CD8-positive, alpha-beta memory T cell (primary cell): Measurements from ENCODE around the gene ZNG1E. TPM values are rescaled to one million over a fixed set of nuclear protein-coding genes. Genes with fewer than 3 reads are reported as not detected.
A peak's percentile ranks its signal among the peaks of the same experiment; 100 is the strongest.
"Not testable (repeated sequence)": the region's sequence is repeated elsewhere in the genome, so short reads cannot be mapped to it uniquely, and the experiment has no call there.

Source experiments
- CTCF ChIA-PET: fragments of 350-600 bp; sonication (Branson Sonifier 250); formaldehyde crosslinking; loops from one replicate; lab custom pipeline; 2021; ENCODE audit warnings: antibody characterized with exemption; lab: Charles Lee
- POLR2A ChIA-PET: fragments of 350-600 bp; sonication (Branson Sonifier 250); formaldehyde crosslinking; loops from one replicate; lab custom pipeline; 2021; ENCODE audit warnings: antibody characterized with exemption; lab: Charles Lee
- DNase-seq, 5 donors: peaks; one replicate each; pipeline versions ENCODE4 v3.0.0 to v3.0.0-alpha.2; 2020 to 2022; ENCODE audit warnings: mixed read lengths in 1 of 5
- H3K27ac ChIP-seq: one replicate; pipeline ENCODE4 v1.7.0; 2013; ENCODE audit warnings: low read depth, mild to moderate bottlenecking, low read length, moderate library complexity
- H3K27me3 ChIP-seq: 2 replicates; pipeline ENCODE4 v1.7.0; 2013; ENCODE audit warnings: low read length, mild to moderate bottlenecking; ENCODE audit not compliant: insufficient read depth, poor library complexity, severe bottlenecking
- H3K36me3 ChIP-seq: 2 replicates; pipeline ENCODE4 v1.7.0; 2013; ENCODE audit warnings: mild to moderate bottlenecking, low read length, moderate library complexity; ENCODE audit not compliant: insufficient read depth
- H3K4me1 ChIP-seq: 2 replicates; pipeline ENCODE4 v1.7.0; 2013; ENCODE audit warnings: mild to moderate bottlenecking, low read length, moderate library complexity; ENCODE audit not compliant: insufficient read depth
- H3K4me3 ChIP-seq: 2 replicates; pipeline ENCODE4 v1.7.0; 2013; ENCODE audit warnings: mild to moderate bottlenecking, low read length
- H3K9me3 ChIP-seq: 2 replicates; pipeline ENCODE4 v1.7.0; 2013; ENCODE audit warnings: mild to moderate bottlenecking, low read length
- H3K27ac Mint-ChIP-seq, 8 donors: one replicate each; pipeline ENCODE4 v1.8.0; 2020 to 2021; ENCODE audit warnings: mixed read lengths in 8 of 8, mild to moderate bottlenecking in 6 of 8, inconsistent platforms in 3 of 8, moderate library complexity in 3 of 8
- H3K27me3 Mint-ChIP-seq, 2 donors: one replicate each; pipeline ENCODE4 v1.8.0; 2020 to 2021; ENCODE audit warnings: mixed read lengths in 2 of 2, mild to moderate bottlenecking in 1 of 2, moderate library complexity in 1 of 2
- H3K36me3 Mint-ChIP-seq, 3 donors: one replicate each; pipeline ENCODE4 v1.8.0; 2020 to 2021; ENCODE audit warnings: mixed read lengths in 3 of 3, inconsistent platforms in 1 of 3, mild to moderate bottlenecking in 1 of 3
- H3K4me1 Mint-ChIP-seq, 3 donors: one replicate each; pipeline ENCODE4 v1.8.0; 2020 to 2021; ENCODE audit warnings: mixed read lengths in 3 of 3, inconsistent platforms in 1 of 3, mild to moderate bottlenecking in 1 of 3
- H3K4me3 Mint-ChIP-seq, 7 donors: one replicate each; pipeline ENCODE4 v1.8.0; 2020 to 2021; ENCODE audit warnings: mixed read lengths in 7 of 7, mild to moderate bottlenecking in 6 of 7, moderate library complexity in 4 of 7, inconsistent platforms in 2 of 7
- H3K9me3 Mint-ChIP-seq, 5 donors: one replicate each; pipeline ENCODE4 v1.8.0; 2020 to 2022; ENCODE audit warnings: mixed read lengths in 5 of 5, mild to moderate bottlenecking in 3 of 5, moderate library complexity in 2 of 5, inconsistent platforms in 1 of 5
- polyA plus RNA-seq: library from polyadenylated mRNA; unstranded; fragments of 300-500 nt; fragmentation: Illumina TruSeq; gene quantifications from one replicate; pipeline ENCODE4 v1.2.3, GENCODE V29; 2021
- total RNA-seq, 2 experiments: library from RNA; stranded (reverse); gene quantifications; one replicate each; pipeline ENCODE4 v1.2.3, GENCODE V29; 2021

ZNG1E gene
- total RNA-seq (10 to 100 TPM; 42.1 to 47.9 TPM), polyA plus RNA-seq (30.2 TPM)

DNA sequence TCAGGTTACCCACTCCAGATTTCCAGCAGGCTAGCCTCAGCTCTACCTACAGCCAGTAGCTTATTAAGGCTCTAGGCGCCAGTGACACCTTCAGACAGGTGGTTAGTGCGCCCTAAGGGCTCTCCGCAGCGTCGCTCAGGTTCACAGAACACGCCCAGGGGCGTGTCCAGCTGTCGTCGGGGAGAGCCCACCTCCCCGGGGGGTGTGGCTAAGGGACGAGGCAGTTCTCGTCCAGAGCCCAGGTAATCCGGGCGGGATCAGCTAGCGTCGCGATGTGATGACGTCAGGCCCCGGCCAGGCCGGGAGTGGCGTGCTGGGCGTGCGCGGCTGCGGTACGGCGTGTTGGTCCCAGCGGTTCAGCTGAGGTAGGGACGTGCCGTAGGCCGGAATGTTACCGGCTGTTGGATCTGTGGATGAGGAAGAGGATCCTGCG is at the start of gene ZNG1E:
Gene ZNG1E (plus strand): TSS at position 340 of the 433 bp plus-strand sequence. CDS start 49 bp downstream, at position 389.
- H3K9me3 Mint-ChIP-seq, H3K4me1 ChIP-seq, H3K9me3 ChIP-seq, H3K27me3 Mint-ChIP-seq, H3K4me3 ChIP-seq, CTCF ChIA-PET, POLR2A ChIA-PET, H3K27ac ChIP-seq, H3K27me3 ChIP-seq, H3K36me3 ChIP-seq, H3K36me3 Mint-ChIP-seq: not testable (repeated sequence)
- Mint-ChIP-seq H3K4me3 (peak within 1 kb of the TSS; percentile 47 to 92 (median 71)), H3K4me1 (peaks cover 4 to 12% (median 6%) of the 10 kb centered on the region in 3 donors), H3K27ac (peak within 1 kb of the TSS; percentile 78 to 92 (median 88))
- DNase-seq, result peak; percentile 44 to 89 (median 67)

DNA sequence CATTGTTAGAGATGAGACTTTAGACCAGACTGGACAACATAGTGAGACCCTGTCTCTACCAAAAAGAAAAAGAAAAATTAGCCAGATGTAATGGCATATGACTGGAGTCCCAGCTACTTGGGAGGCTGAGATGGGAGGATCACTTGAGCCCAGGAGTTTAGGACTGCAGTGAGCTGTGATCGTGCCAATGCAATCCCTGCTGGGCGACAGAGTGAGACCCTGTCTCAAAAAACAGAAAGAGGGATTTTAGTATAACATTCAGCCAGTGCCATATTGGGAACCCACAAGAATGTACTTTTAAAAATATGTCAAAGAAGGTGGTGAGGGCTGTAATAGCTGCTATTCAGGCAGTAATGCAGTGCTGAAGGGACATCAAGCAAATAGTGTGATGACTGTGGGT is 2.1 kb upstream of the ZNG1E start:
- H3K4me1 ChIP-seq, CTCF ChIA-PET, H3K36me3 ChIP-seq, DNase-seq, H3K9me3 ChIP-seq, POLR2A ChIA-PET, H3K9me3 Mint-ChIP-seq, H3K4me3 Mint-ChIP-seq, H3K27me3 ChIP-seq, H3K36me3 Mint-ChIP-seq, H3K27ac ChIP-seq, H3K4me3 ChIP-seq, H3K27ac Mint-ChIP-seq, H3K27me3 Mint-ChIP-seq: not testable (repeated sequence)
- H3K4me1 Mint-ChIP-seq, result peaks cover 4 to 12% (median 6%) of the 10 kb centered on the region in 3 donors

DNA sequence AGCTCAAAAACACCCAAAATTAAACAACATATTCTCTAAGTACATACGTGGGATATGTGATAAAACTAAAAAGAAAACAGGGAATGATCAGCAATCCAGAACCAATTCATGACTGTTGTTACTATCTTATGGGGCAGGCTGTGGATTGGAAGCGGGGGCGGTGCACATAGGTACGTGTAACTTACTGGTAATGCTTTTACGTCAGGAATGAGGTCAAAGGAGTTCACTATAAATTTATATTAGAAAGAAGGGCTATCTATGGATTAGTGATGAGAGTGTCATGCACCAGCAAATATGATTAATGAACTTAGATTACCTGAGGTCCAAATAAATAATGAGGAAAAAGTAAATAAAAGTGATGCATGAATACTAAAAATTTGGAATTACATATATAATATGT is 710 bp upstream of the ZNG1E start:
- H3K36me3 ChIP-seq, CTCF ChIA-PET, POLR2A ChIA-PET, H3K9me3 Mint-ChIP-seq, H3K9me3 ChIP-seq, H3K4me3 ChIP-seq, H3K27me3 Mint-ChIP-seq, H3K4me1 ChIP-seq, H3K27ac ChIP-seq, H3K36me3 Mint-ChIP-seq, DNase-seq, H3K27me3 ChIP-seq: not testable (repeated sequence)
- Mint-ChIP-seq H3K4me1 (peaks cover 4 to 12% (median 6%) of the 10 kb centered on the region in 3 donors), H3K27ac (peak overlapping the region in 7 of 8 donors; percentile 60 to 92 (median 78)), H3K4me3 (peak overlapping the region in 6 of 7 donors; percentile 30 to 66 (median 57))

DNA sequence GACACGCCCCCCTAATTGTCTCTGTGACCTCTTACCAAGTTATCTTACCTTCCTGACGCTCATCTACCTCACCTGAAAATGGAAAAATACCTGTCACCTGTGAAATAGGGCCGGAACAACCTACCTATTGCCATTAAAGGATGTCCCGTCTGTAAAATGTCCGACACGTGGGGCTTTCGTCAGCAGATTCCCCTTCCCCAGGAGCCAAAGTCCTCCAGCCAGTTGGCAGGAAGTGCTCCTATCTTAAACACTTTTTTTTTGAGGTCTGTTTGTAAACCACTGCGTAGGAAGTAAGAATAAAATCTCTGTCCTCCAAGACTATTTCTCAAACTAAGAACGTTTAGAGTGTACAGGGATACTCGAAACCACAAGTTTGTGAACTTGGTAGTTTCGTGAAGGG is 661 bp downstream of the ZNG1E start:
- H3K27me3 Mint-ChIP-seq, H3K27me3 ChIP-seq, CTCF ChIA-PET, H3K4me3 ChIP-seq, H3K36me3 Mint-ChIP-seq, H3K27ac ChIP-seq, H3K4me1 ChIP-seq, H3K9me3 Mint-ChIP-seq, H3K9me3 ChIP-seq, POLR2A ChIA-PET, H3K36me3 ChIP-seq: not testable (repeated sequence)
- Mint-ChIP-seq H3K4me1 (peaks cover 4 to 12% (median 6%) of the 10 kb centered on the region in 3 donors), H3K4me3 (peak overlapping the region in 6 of 7 donors; percentile 47 to 76 (median 66)), H3K27ac (peak overlapping the region in 7 of 8 donors; percentile 29 to 89 (median 87))
- peak in 4 of 5 donors; percentile 18 to 55 (median 32) for DNase-seq

DNA sequence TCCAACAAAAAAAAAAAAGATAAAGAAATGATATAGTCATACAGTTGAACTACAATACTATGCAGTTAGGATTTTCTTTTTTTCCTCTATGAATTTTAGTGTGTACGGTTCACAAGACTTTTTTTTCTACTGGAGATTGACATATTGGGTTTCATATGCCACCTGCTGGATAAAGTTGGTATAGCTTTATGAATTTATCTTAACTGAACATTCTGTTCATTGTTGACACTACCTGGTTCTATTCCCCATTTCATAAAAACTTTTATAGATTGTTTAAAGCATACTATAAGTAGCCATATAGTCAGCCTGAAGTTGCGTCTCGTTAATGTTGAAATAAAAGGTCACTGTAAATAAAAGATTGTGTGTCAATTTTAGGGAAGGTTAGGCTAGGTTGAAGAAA is 2.8 kb downstream of the ZNG1E start:
- H3K27me3 ChIP-seq, H3K27ac Mint-ChIP-seq, H3K9me3 ChIP-seq, POLR2A ChIA-PET, H3K4me1 ChIP-seq, H3K36me3 Mint-ChIP-seq, H3K27ac ChIP-seq, H3K27me3 Mint-ChIP-seq, CTCF ChIA-PET, H3K36me3 ChIP-seq, H3K9me3 Mint-ChIP-seq, H3K4me3 Mint-ChIP-seq, H3K4me3 ChIP-seq: not testable (repeated sequence)
- DNase-seq, result peak in 2 of 5 donors; percentile 12 to 14
- peaks cover 4 to 12% (median 6%) of the 10 kb centered on the region in 3 donors for H3K4me1 Mint-ChIP-seq

DNA sequence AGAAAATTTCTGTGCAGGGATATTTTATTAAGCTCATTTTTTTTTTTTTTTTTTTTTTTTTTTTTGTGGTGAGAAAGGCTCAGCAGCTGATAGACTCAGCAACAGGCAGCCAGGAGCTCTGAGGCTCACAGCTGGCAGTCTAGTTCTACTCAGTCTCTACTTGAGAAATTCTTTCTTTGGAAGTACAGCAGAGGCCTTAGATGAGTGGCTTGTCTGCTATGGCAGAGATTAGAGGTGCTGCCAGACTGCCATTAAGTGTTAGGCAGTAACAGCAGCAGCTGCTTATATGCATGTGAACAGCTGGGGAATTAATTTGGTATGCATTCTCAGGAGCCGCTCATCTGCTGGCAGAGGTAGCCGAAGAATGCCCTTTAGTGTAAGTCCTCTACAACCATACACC is 27.8 kb downstream of the ZNG1E start:
- H3K4me1 Mint-ChIP-seq, H3K9me3 ChIP-seq, H3K36me3 ChIP-seq, POLR2A ChIA-PET, H3K27ac ChIP-seq, CTCF ChIA-PET, H3K4me3 ChIP-seq, H3K27me3 Mint-ChIP-seq, H3K9me3 Mint-ChIP-seq, H3K36me3 Mint-ChIP-seq, H3K27ac Mint-ChIP-seq, H3K27me3 ChIP-seq, H3K4me1 ChIP-seq, H3K4me3 Mint-ChIP-seq, DNase-seq: not testable (repeated sequence)

DNA sequence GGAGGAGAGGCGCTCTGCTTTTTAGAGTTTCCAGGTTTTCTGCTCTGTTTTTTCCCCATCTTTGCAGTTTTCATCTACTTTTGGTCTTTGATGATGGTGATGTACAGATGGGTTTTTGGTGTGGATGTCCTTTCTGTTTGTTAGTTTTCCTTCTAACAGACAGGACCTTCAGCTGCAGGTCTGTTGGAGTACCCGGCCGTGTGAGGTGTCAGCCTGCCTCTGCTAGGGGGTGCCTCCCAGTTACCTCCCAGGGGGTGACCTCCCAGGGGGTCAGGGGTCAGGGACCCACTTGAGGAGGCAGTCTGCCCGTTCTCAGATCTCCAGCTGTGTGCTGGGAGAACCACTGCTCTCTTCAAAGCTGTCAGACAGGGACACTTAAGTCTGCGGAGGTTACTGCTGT is 38.7 kb downstream of the ZNG1E start:
- H3K4me1 Mint-ChIP-seq, H3K9me3 ChIP-seq, H3K36me3 ChIP-seq, H3K4me3 Mint-ChIP-seq, H3K27me3 Mint-ChIP-seq, H3K27ac Mint-ChIP-seq, H3K36me3 Mint-ChIP-seq, POLR2A ChIA-PET, H3K4me3 ChIP-seq, H3K9me3 Mint-ChIP-seq, H3K4me1 ChIP-seq, H3K27ac ChIP-seq, H3K27me3 ChIP-seq, CTCF ChIA-PET, DNase-seq: not testable (repeated sequence)

DNA sequence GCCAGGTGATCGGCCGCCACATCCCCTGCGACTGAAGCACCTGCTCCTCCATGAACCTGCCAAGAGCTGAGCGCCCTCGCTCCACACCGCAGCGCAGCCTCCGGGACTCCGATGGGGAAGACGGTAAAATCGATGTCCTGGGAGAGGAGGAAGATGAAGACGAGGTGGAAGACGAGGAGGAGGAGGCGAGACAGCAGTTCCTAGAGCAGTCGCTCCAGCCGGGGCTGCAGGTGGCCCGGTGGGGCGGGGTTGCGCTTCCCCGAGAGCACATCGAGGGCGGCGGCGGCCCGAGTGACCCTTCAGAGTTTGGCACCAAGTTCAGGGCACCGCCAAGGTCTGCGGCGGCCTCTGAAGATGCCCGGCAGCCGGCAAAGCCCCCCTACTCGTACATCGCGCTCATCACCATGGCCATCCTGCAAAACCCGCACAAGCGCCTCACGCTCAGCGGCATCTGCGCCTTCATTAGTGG is 61.4 kb downstream of the ZNG1E start, which contains the start of gene FOXD4L4:
Gene FOXD4L4 (plus strand): TSS at position 51 of the 469 bp plus-strand sequence. CDS start 0 bp downstream, at position 51.
- H3K36me3 ChIP-seq, H3K27me3 Mint-ChIP-seq, H3K9me3 ChIP-seq, H3K27me3 ChIP-seq, H3K4me3 ChIP-seq, H3K27ac Mint-ChIP-seq, DNase-seq, H3K36me3 Mint-ChIP-seq, H3K27ac ChIP-seq, H3K9me3 Mint-ChIP-seq, H3K4me1 Mint-ChIP-seq, H3K4me3 Mint-ChIP-seq, H3K4me1 ChIP-seq, POLR2A ChIA-PET, CTCF ChIA-PET: not testable (repeated sequence)

DNA sequence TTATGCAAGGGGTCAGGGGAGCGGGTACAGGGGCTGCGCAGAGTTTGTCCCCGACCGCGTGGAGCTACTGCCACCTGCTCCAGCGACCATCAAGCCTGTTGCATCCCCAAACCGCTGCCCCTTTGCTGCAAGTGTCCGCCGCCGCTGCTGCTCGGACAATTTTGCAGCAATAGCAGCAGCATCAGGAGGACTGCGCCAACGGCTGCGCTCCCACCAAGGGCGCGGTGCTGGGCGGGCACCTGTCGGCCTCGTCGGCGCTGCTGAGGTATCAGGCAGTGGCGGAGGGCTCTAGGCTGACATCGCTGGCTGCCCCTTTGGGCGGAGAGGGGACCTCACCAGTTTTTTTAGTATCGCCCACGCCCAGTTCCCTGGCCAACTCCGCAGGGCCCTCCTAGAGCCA is 62.4 kb downstream of the ZNG1E start:
- H3K4me3 Mint-ChIP-seq, H3K4me3 ChIP-seq, CTCF ChIA-PET, H3K4me1 Mint-ChIP-seq, H3K36me3 Mint-ChIP-seq, H3K27ac ChIP-seq, H3K27me3 Mint-ChIP-seq, H3K36me3 ChIP-seq, DNase-seq, H3K4me1 ChIP-seq, H3K27ac Mint-ChIP-seq, H3K9me3 ChIP-seq, H3K27me3 ChIP-seq, H3K9me3 Mint-ChIP-seq, POLR2A ChIA-PET: not testable (repeated sequence)
